ENCODE data around the gene SCRG1.

Gene SCRG1

DNA sequence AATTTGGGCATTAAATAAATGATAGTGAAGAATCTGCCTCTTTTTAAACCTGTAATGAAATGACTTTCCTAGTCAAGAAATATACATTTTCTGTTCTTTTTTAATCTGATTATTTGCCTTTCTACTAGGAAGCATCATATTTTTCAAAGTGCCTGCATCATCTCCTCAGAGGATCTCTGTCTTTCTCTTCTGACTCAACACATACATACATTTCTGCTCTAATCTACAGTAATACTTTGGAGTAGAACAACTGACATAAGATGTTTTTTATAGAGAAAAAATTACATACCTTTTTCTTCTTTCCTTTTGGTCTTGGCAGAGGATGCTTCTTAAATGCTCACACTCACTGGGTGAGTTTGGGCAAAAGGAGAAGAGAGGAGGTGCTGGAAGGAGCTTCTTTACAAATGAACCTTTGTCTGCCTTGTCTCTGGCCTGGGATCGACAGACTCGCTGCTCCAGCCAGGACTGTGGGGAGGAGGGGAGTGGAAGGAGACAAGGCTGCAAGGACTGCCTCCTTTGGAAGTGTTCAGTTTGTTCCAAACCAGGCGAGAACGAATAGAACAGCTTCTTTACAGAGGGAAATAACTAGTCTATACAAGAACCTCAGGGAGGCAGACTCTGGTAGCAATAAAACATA is at the start of gene SCRG1:
Gene SCRG1, minus strand, starts transcription at position 338 of the 637 bp plus-strand sequence. CDS start 7,702 bp downstream, outside the sequence.
- H3K27me3 ChIP-seq (ENCODE audit: insufficient read depth, insufficient read length): no peaks in the 10 kb centered on the region
- no peaks in the 10 kb centered on the region for H3K9me3 ChIP-seq (ENCODE audit: insufficient read depth, low read length)
- TF ChIP-seq YY1 (IDR thresholded peaks at IDR 0.05; ENCODE audit: insufficient read depth, insufficient read length) (no peak), ZNF274 (IDR thresholded peaks at IDR 0.05; ENCODE audit: low read depth, low read length) (no peak), SUZ12 (IDR thresholded peaks at IDR 0.05; ENCODE audit: extremely low read depth, insufficient read depth, insufficient read length) (no peak)
- H3K9ac ChIP-seq (ENCODE audit: insufficient read length, low read depth): no peak within 1 kb of the TSS
- no peaks in the 10 kb centered on the region for H3K36me3 ChIP-seq (ENCODE audit: insufficient read depth, insufficient read length, low read length)
- H3K4me3 ChIP-seq (ENCODE audit: insufficient read length, low read depth): no peak within 1 kb of the TSS
- H3K4me1 ChIP-seq (ENCODE audit: insufficient read depth, insufficient read length): no peaks in the 10 kb centered on the region
- no peak for DNase-seq (ENCODE audit: low read depth, low spot score)

- DNase-seq (ENCODE audit: low read depth, low spot score): no peak
Observed at GRCh38 chr4:173448103-173448502, 49.2 kb upstream of the SCRG1 start.

GRCh38 chr4:173446416-173446815 is 47.5 kb upstream of the SCRG1 start:
- H3K27me3 ChIP-seq (ENCODE audit: insufficient read depth, insufficient read length): no peaks in the 10 kb centered on the region
- H3K36me3 ChIP-seq (ENCODE audit: insufficient read depth, insufficient read length, low read length): no peaks in the 10 kb centered on the region
- H3K9ac ChIP-seq (ENCODE audit: insufficient read length, low read depth): no peak overlapping the region
- no peak overlapping the region for H3K4me3 ChIP-seq (ENCODE audit: insufficient read length, low read depth)
- no peak for DNase-seq (ENCODE audit: low read depth, low spot score)
- TF ChIP-seq YY1 (IDR thresholded peaks at IDR 0.05; ENCODE audit: insufficient read depth, insufficient read length) (no peak), ZNF274 (IDR thresholded peaks at IDR 0.05; ENCODE audit: low read depth, low read length) (no peak), SUZ12 (IDR thresholded peaks at IDR 0.05; ENCODE audit: extremely low read depth, insufficient read depth, insufficient read length) (no peak)
- no peaks in the 10 kb centered on the region for H3K9me3 ChIP-seq (ENCODE audit: insufficient read depth, low read length)
- H3K4me1 ChIP-seq (ENCODE audit: insufficient read depth, insufficient read length): no peaks in the 10 kb centered on the region

More at GRCh38 chr4:173448103-173448502, 49.2 kb upstream of the SCRG1 start:
- no peak for TF ChIP-seq ZNF274 (IDR thresholded peaks at IDR 0.05; ENCODE audit: low read depth, low read length)
- no peak for TF ChIP-seq YY1 (IDR thresholded peaks at IDR 0.05; ENCODE audit: insufficient read depth, insufficient read length)
- TF ChIP-seq SUZ12 (IDR thresholded peaks at IDR 0.05; ENCODE audit: extremely low read depth, insufficient read depth, insufficient read length): no peak
- no peaks in the 10 kb centered on the region for H3K4me1 ChIP-seq (ENCODE audit: insufficient read depth, insufficient read length)
- no peaks in the 10 kb centered on the region for H3K27me3 ChIP-seq (ENCODE audit: insufficient read depth, insufficient read length)
- H3K9ac ChIP-seq (ENCODE audit: insufficient read length, low read depth): no peak overlapping the region
- H3K9me3 ChIP-seq (ENCODE audit: insufficient read depth, low read length): no peaks in the 10 kb centered on the region
- no peak overlapping the region for H3K4me3 ChIP-seq (ENCODE audit: insufficient read length, low read depth)
- H3K36me3 ChIP-seq (ENCODE audit: insufficient read depth, insufficient read length, low read length): no peaks in the 10 kb centered on the region

DNA sequence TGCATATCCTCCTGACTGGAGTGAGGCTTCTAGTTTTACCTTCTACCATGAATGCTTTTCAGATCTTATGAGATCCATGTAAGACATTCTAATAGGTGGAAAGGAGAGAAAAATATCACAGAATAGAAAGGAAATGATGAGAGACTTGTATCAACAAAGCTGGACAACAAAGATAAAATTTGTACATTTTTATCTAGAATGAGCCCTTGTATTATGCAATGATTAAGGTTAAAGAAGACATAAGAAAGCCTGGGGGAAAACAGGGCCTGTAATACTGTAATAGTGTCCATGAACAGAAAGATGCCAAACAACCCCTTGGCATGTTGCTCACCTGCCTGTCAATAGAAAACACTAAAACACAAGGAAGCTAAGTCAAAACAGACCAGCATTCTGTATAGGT is 44.2 kb upstream of the SCRG1 start:
- Histone ChIP-seq H3K4me3 (ENCODE audit: insufficient read length, low read depth) (no peak overlapping the region), H3K36me3 (ENCODE audit: insufficient read depth, insufficient read length, low read length) (no peaks in the 10 kb centered on the region), H3K27me3 (ENCODE audit: insufficient read depth, insufficient read length) (no peaks in the 10 kb centered on the region), H3K4me1 (ENCODE audit: insufficient read depth, insufficient read length) (no peaks in the 10 kb centered on the region), H3K9me3 (ENCODE audit: insufficient read depth, low read length) (no peaks in the 10 kb centered on the region), H3K9ac (ENCODE audit: insufficient read length, low read depth) (no peak overlapping the region)
- DNase-seq (ENCODE audit: low read depth, low spot score): no peak
- TF ChIP-seq YY1 (IDR thresholded peaks at IDR 0.05; ENCODE audit: insufficient read depth, insufficient read length) (no peak), SUZ12 (IDR thresholded peaks at IDR 0.05; ENCODE audit: extremely low read depth, insufficient read depth, insufficient read length) (no peak), ZNF274 (IDR thresholded peaks at IDR 0.05; ENCODE audit: low read depth, low read length) (no peak)

DNA sequence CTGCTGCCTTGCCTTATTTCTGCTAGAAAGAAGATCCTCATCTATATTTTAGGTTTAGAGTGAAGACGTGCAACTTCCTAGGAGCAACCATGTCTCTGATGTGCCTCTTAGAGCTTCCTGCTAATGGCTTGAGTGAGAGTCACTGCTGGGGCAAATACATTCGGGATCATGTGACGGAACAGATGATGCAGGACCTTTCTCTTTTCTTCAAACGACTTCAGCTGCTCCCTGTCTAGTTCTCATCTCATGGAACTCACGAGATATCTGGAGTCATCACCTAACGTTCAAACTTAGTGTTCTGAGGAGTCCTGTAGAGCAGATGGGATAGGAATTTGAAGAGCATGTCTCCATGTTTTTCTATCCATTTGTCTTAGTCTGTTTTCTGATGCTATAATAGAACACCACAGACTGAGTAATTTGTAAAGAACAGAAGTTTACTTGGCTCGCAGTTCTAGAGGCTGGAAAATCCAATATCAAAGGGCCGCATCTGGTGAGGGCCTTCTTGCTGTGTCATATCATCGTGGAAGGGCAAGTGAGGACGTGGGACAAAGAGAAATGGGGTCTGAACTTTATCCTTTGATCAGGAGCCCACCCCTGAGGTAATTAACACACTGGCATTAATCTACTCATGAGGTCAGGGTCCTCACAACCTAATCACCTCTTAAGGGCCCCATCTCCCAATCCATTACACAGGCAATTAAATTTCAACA is 43.5 kb upstream of the SCRG1 start:
- no peak overlapping the region for H3K4me3 ChIP-seq (ENCODE audit: insufficient read length, low read depth)
- no peaks in the 10 kb centered on the region for H3K36me3 ChIP-seq (ENCODE audit: insufficient read depth, insufficient read length, low read length)
- no peaks in the 10 kb centered on the region for H3K27me3 ChIP-seq (ENCODE audit: insufficient read depth, insufficient read length)
- H3K9me3 ChIP-seq (ENCODE audit: insufficient read depth, low read length): no peaks in the 10 kb centered on the region
- TF ChIP-seq ZNF274 (IDR thresholded peaks at IDR 0.05; ENCODE audit: low read depth, low read length) (no peak), YY1 (IDR thresholded peaks at IDR 0.05; ENCODE audit: insufficient read depth, insufficient read length) (no peak), SUZ12 (IDR thresholded peaks at IDR 0.05; ENCODE audit: extremely low read depth, insufficient read depth, insufficient read length) (no peak)
- no peaks in the 10 kb centered on the region for H3K4me1 ChIP-seq (ENCODE audit: insufficient read depth, insufficient read length)
- no peak for DNase-seq (ENCODE audit: low read depth, low spot score)
- H3K9ac ChIP-seq (ENCODE audit: insufficient read length, low read depth): no peak overlapping the region

DNA sequence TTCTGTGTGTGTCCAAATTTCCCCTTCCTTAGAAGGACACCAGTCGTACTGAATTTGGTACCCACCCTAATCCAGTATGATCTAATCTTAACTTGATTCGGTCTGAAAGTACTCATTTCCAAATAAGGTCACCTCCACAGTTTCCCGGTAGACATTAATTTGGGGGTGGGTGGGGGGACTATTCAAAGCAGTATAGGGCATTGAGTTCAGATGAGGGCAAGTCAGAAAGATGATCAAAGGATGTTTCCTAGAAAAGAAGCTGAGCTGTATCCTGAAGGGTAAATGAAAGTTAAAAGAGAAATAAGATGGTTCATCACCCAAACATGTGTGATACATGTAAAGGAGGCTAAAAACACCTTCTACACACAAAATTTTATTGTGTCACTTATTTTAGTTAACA is 42.0 kb upstream of the SCRG1 start:
- no peak for TF ChIP-seq SUZ12 (IDR thresholded peaks at IDR 0.05; ENCODE audit: extremely low read depth, insufficient read depth, insufficient read length)
- TF ChIP-seq ZNF274 (IDR thresholded peaks at IDR 0.05; ENCODE audit: low read depth, low read length): no peak
- TF ChIP-seq YY1 (IDR thresholded peaks at IDR 0.05; ENCODE audit: insufficient read depth, insufficient read length): no peak
- H3K9me3 ChIP-seq (ENCODE audit: insufficient read depth, low read length): no peaks in the 10 kb centered on the region
- H3K36me3 ChIP-seq (ENCODE audit: insufficient read depth, insufficient read length, low read length): no peaks in the 10 kb centered on the region
- no peak for DNase-seq (ENCODE audit: low read depth, low spot score)
- no peak overlapping the region for H3K4me3 ChIP-seq (ENCODE audit: insufficient read length, low read depth)
- no peak overlapping the region for H3K9ac ChIP-seq (ENCODE audit: insufficient read length, low read depth)
- peaks cover 2% of the 10 kb centered on the region for H3K4me1 ChIP-seq (ENCODE audit: insufficient read depth, insufficient read length)
- H3K27me3 ChIP-seq (ENCODE audit: insufficient read depth, insufficient read length): no peaks in the 10 kb centered on the region

DNA sequence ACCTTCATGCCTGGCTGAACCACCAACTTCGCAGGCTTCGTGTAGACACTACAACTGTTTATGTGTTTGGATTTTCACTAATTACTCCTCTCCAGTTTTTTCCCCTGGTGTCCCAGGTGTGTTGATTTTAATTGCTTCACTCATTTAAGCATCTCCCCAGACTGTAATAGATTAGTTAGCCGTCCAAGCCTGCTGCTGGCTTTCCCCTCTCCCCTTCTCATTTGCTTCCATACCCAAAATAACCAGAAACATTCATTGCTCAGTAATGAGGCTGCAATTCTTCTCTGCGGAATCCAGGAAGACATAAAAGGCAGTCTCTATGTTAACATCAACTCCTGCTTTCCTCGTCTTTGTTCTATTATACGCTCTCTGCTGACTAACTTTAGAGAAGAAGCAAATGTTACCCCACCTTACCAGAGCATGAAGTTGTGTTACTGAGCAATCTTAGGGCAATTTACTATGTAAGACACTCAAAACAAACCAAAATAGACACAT is 37.9 kb upstream of the SCRG1 start:
- Histone ChIP-seq H3K9me3 (ENCODE audit: insufficient read depth, low read length) (no peaks in the 10 kb centered on the region), H3K4me1 (ENCODE audit: insufficient read depth, insufficient read length) (peaks cover 2% of the 10 kb centered on the region), H3K36me3 (ENCODE audit: insufficient read depth, insufficient read length, low read length) (no peaks in the 10 kb centered on the region), H3K4me3 (ENCODE audit: insufficient read length, low read depth) (no peak overlapping the region), H3K27me3 (ENCODE audit: insufficient read depth, insufficient read length) (no peaks in the 10 kb centered on the region), H3K9ac (ENCODE audit: insufficient read length, low read depth) (no peak overlapping the region)
- no peak for TF ChIP-seq SUZ12 (IDR thresholded peaks at IDR 0.05; ENCODE audit: extremely low read depth, insufficient read depth, insufficient read length)
- TF ChIP-seq YY1 (IDR thresholded peaks at IDR 0.05; ENCODE audit: insufficient read depth, insufficient read length): no peak
- TF ChIP-seq ZNF274 (IDR thresholded peaks at IDR 0.05; ENCODE audit: low read depth, low read length): no peak
- no peak for DNase-seq (ENCODE audit: low read depth, low spot score)

Measured in NT2/D1 (cell line).